WTC11 (cell line): Measurements from ENCODE around the gene OR2A2. TPM values are rescaled to one million over a fixed set of nuclear protein-coding genes. Genes with fewer than 3 reads are reported as not detected.

ENCODE experiments used
- ATAC-seq: fragments of 200-7000 bp; cut with Tn5 transposase; 2 replicates; pipeline ENCODE4 v1.10.0; 2021; ENCODE audit warnings: mild to moderate bottlenecking, moderate library complexity
- CTCF ChIA-PET: fragments of 300-600 bp; sonication (Branson Sonifier 250); formaldehyde crosslinking; loops from one replicate; lab custom pipeline; 2021; ENCODE audit warnings: antibody characterized with exemption; lab: Charles Lee
- POLR2A ChIA-PET: fragments of 350-600 bp; sonication (Branson Sonifier 250); formaldehyde crosslinking; loops from one replicate; lab custom pipeline; 2021; ENCODE audit warnings: antibody characterized with exemption; lab: Charles Lee
- DNase-seq: peaks from one replicate; pipeline ENCODE4 v3.0.0; 2021; ENCODE audit warnings: low spot score
- H3K27ac Mint-ChIP-seq: 2 replicates; pipeline ENCODE4 v1.8.0; 2021; ENCODE audit warnings: mixed read lengths
- H3K27me3 Mint-ChIP-seq: 2 replicates; pipeline ENCODE4 v1.8.0; 2021; ENCODE audit warnings: low read depth, mild to moderate bottlenecking, moderate library complexity, mixed read lengths
- H3K36me3 Mint-ChIP-seq: 2 replicates; pipeline ENCODE4 v1.8.0; 2021; ENCODE audit warnings: mixed read lengths
- H3K4me1 Mint-ChIP-seq: 2 replicates; pipeline ENCODE4 v1.8.0; 2022; ENCODE audit warnings: mixed read lengths
- H3K4me3 Mint-ChIP-seq: 2 replicates; pipeline ENCODE4 v1.8.0; 2021; ENCODE audit warnings: mild to moderate bottlenecking, moderate library complexity, mixed read lengths
- H3K9me3 Mint-ChIP-seq: 2 replicates; pipeline ENCODE4 v1.8.0; 2021; ENCODE audit warnings: mixed read lengths
- E2F1 ChIP-seq: sonication (generic); formaldehyde crosslinking; IDR thresholded peaks from 2 replicates; pipeline ENCODE4 v1.8.0; 2022; ENCODE audit warnings: mild to moderate bottlenecking, missing genetic modification reagents
- ETV6 ChIP-seq: sonication (generic); formaldehyde crosslinking; IDR thresholded peaks from 2 replicates; pipeline ENCODE4 v1.8.1; 2022; ENCODE audit warnings: mild to moderate bottlenecking, missing genetic modification reagents
- FOXK1 ChIP-seq: sonication (generic); formaldehyde crosslinking; IDR thresholded peaks from 2 replicates; pipeline ENCODE4 v1.8.0; 2022; ENCODE audit warnings: mild to moderate bottlenecking, moderate library complexity, missing genetic modification reagents
- FOXP1 ChIP-seq: sonication (generic); formaldehyde crosslinking; IDR thresholded peaks from 2 replicates; pipeline ENCODE4 v1.8.0; 2022; ENCODE audit warnings: missing genetic modification reagents, mild to moderate bottlenecking, moderate library complexity, borderline replicate concordance
- FOXP4 ChIP-seq: sonication (generic); formaldehyde crosslinking; IDR thresholded peaks from 2 replicates; pipeline ENCODE4 v1.8.0; 2022; ENCODE audit warnings: mild to moderate bottlenecking, missing genetic modification reagents
- GTF2I ChIP-seq: fragments of 250-450 bp; sonication (Bioruptor Pico); conservative IDR thresholded peaks from 2 replicates; pipeline ENCODE4 v1.4.0; 2021; ENCODE audit warnings: mild to moderate bottlenecking
- HMGA2 ChIP-seq: fragments of 250-450 bp; sonication (Bioruptor Pico); IDR thresholded peaks from 2 replicates; pipeline ENCODE4 v1.4.0; 2021; ENCODE audit warnings: mild to moderate bottlenecking, moderate library complexity
- IRF2 ChIP-seq: sonication (generic); formaldehyde crosslinking; IDR thresholded peaks from 2 replicates; pipeline ENCODE4 v1.8.0; 2022; ENCODE audit warnings: low read depth, missing genetic modification reagents, borderline replicate concordance
- KAT7 ChIP-seq: sonication (generic); formaldehyde crosslinking; IDR thresholded peaks from 2 replicates; pipeline ENCODE4 v1.8.1; 2023; ENCODE audit warnings: missing genetic modification reagents, mild to moderate bottlenecking, borderline replicate concordance
- NFYB ChIP-seq: sonication (generic); formaldehyde crosslinking; conservative IDR thresholded peaks from 2 replicates; pipeline ENCODE4 v1.8.0; 2022; ENCODE audit warnings: low read depth, missing genetic modification reagents
- NR1H2 ChIP-seq: sonication (generic); formaldehyde crosslinking; IDR thresholded peaks from 2 replicates; pipeline ENCODE4 v1.9.0; 2021; ENCODE audit warnings: mild to moderate bottlenecking, moderate library complexity, missing genetic modification reagents
- PREB ChIP-seq: sonication (generic); formaldehyde crosslinking; IDR thresholded peaks from 2 replicates; pipeline ENCODE4 v1.8.1; 2022; ENCODE audit warnings: mild to moderate bottlenecking, missing genetic modification reagents, moderate library complexity, borderline replicate concordance
- RELA ChIP-seq: sonication (generic); formaldehyde crosslinking; IDR thresholded peaks from 2 replicates; pipeline ENCODE4 v1.8.1; 2022; ENCODE audit warnings: missing genetic modification reagents, mild to moderate bottlenecking, borderline replicate concordance
- SMAD4 ChIP-seq: sonication (generic); formaldehyde crosslinking; IDR thresholded peaks from 2 replicates; pipeline ENCODE4 v1.8.0; 2022; ENCODE audit warnings: mild to moderate bottlenecking, missing genetic modification reagents
- SOX15 ChIP-seq: fragments of 250-450 bp; sonication (Bioruptor Pico); IDR thresholded peaks from 2 replicates; pipeline ENCODE4 v1.9.0; 2021; ENCODE audit warnings: mild to moderate bottlenecking
- USF2 ChIP-seq: sonication (generic); formaldehyde crosslinking; IDR thresholded peaks from 2 replicates; pipeline ENCODE4 v1.8.1; 2023; ENCODE audit warnings: mild to moderate bottlenecking, missing genetic modification reagents, moderate library complexity
- ZNF317 ChIP-seq: sonication (generic); formaldehyde crosslinking; IDR thresholded peaks from 2 replicates; pipeline ENCODE4 v1.8.1; 2023; ENCODE audit warnings: low read depth, mild to moderate bottlenecking, moderate library complexity, missing genetic modification reagents, borderline replicate concordance
- ZNF396 ChIP-seq: fragments of 250-450 bp; sonication (Bioruptor Pico); IDR thresholded peaks from 2 replicates; pipeline ENCODE4 v1.8.0; 2021; ENCODE audit warnings: mild to moderate bottlenecking, moderate library complexity, borderline replicate concordance
- total RNA-seq: library from RNA; stranded (reverse); gene quantifications from 3 replicates; pipeline ENCODE4 v1.2.3, GENCODE V29; 2021
- TF ChIP-seq, protein P1 (sequence below): sonication (generic); formaldehyde crosslinking; IDR thresholded peaks from 2 replicates; pipeline ENCODE4 v1.8.1; 2023; ENCODE audit warnings: mild to moderate bottlenecking, moderate library complexity, missing genetic modification reagents

OR2A2 gene
- total RNA-seq, 1 experiment from 2014 or later, result not detected

DNA sequence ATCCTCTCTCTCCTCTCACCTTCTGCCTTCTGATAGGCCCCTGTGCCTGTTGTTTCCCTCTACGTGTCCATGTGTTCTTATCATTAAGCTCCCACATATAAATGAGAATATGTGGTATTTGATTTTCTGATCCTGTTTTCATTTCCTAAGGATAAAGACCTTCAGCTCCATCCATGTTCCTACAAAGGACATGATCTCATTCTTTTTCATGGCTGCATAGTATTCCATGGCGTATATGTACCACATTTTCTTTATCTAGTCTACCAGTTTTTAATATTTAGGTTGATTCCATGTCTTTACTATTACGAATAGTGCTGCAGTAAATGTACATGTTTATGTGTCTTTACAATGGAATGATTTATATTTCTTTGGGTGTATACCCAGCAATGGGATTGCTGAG is 18.7 kb upstream of the OR2A2 start:
- ATAC-seq (no peak), DNase-seq (no peak)
- TF ChIP-seq PREB (CRISPR knock-in tag) (no peak), USF2 (CRISPR knock-in tag) (no peak), FOXP1 (CRISPR knock-in tag) (no peak), FOXK1 (CRISPR knock-in tag) (no peak), SMAD4 (CRISPR knock-in tag) (no peak), SOX15 (CRISPR knock-in tag) (no peak), ZNF396 (CRISPR knock-in tag) (no peak), GTF2I (CRISPR knock-in tag) (no peak), HMGA2 (CRISPR knock-in tag) (no peak)
- TF ChIP-seq, protein P1, sequence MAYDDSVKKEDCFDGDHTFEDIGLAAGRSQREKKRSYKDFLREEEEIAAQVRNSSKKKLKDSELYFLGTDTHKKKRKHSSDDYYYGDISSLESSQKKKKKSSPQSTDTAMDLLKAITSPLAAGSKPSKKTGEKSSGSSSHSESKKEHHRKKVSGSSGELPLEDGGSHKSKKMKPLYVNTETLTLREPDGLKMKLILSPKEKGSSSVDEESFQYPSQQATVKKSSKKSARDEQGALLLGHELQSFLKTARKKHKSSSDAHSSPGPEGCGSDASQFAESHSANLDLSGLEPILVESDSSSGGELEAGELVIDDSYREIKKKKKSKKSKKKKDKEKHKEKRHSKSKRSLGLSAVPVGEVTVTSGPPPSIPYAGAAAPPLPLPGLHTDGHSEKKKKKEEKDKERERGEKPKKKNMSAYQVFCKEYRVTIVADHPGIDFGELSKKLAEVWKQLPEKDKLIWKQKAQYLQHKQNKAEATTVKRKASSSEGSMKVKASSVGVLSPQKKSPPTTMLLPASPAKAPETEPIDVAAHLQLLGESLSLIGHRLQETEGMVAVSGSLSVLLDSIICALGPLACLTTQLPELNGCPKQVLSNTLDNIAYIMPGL (CRISPR knock-in tag), result no peak
- TF ChIP-seq, all 79 proteins: peak for 0
- Mint-ChIP-seq H3K4me3 (no peak overlapping the region), H3K4me1 (no peaks in the 10 kb centered on the region), H3K27ac (no peak overlapping the region), H3K36me3 (no peaks in the 10 kb centered on the region), H3K27me3 (no peaks in the 10 kb centered on the region), H3K9me3 (peaks cover 6% of the 10 kb centered on the region)
- ChIA-PET CTCF (no interaction called here), POLR2A (no interaction called here)

DNA sequence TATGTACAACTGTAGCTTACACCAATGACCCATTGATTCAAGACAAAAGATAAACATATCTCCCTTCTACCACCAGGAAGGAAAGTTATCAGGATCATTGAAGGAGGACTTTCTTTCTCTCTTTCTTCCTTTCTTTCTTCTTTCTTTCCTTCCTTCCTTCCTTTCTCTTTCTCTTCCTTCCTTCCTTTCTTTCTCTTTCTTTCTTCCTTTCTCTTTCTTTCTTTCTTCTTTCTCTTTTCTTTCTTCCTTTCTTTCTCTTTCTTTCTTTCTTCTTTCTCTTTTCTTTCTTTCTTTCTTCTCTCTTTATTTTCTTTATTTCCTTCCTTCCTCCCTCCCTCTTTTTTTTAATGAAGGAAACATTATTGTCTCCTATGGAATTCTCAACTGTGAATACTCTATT is 10.6 kb upstream of the OR2A2 start:
- H3K4me1 Mint-ChIP-seq, result no peaks in the 10 kb centered on the region
- no peaks in the 10 kb centered on the region for H3K27me3 Mint-ChIP-seq
- POLR2A ChIA-PET, result no interaction called here

GRCh38 chr7:144100607-144101006 is 8.8 kb upstream of the OR2A2 start:
- no peaks in the 10 kb centered on the region for H3K27me3 Mint-ChIP-seq
- ChIA-PET CTCF (no interaction called here), POLR2A (no interaction called here)
- no peaks in the 10 kb centered on the region for H3K9me3 Mint-ChIP-seq
- H3K27ac Mint-ChIP-seq, result no peak overlapping the region
- DNase-seq (no peak), ATAC-seq (no peak)
- H3K36me3 Mint-ChIP-seq, result no peaks in the 10 kb centered on the region
- no peaks in the 10 kb centered on the region for H3K4me1 Mint-ChIP-seq
- no peak overlapping the region for H3K4me3 Mint-ChIP-seq
- TF ChIP-seq IRF2 (CRISPR knock-in tag) (no peak), RELA (CRISPR knock-in tag) (no peak), FOXP4 (CRISPR knock-in tag) (no peak), E2F1 (CRISPR knock-in tag) (no peak), NFYB (no peak), ZNF317 (CRISPR knock-in tag) (no peak), ETV6 (no peak)

More for the DNA sequence above, 10.6 kb upstream of the OR2A2 start:
- Mint-ChIP-seq H3K4me3 (no peak overlapping the region), H3K27ac (no peak overlapping the region)
- CTCF ChIA-PET, result no interaction called here
- TF ChIP-seq NR1H2 (CRISPR knock-in tag) (no peak), KAT7 (CRISPR knock-in tag) (no peak), FOXP4 (CRISPR knock-in tag) (no peak)
- TF ChIP-seq, all 79 proteins: peak for 0
- Mint-ChIP-seq H3K9me3 (no peaks in the 10 kb centered on the region), H3K36me3 (no peaks in the 10 kb centered on the region)
- ATAC-seq (no peak), DNase-seq (no peak)
